Measurements from ENCODE around the gene CCSER1. TPM values are rescaled to one million over a fixed set of nuclear protein-coding genes. Genes with fewer than 3 reads are reported as not detected.
"Not testable (repeated sequence)": the region's sequence is repeated elsewhere in the genome, so short reads cannot be mapped to it uniquely, and the experiment has no call there.

Gene CCSER1
- total RNA-seq, 1 donor from 2014 or later = 15.7 TPM

- DNase-seq = no peak
- no peak overlapping the region for H3K27ac Mint-ChIP-seq (ENCODE audit: unreplicated experiment)
- TF ChIP-seq CTCF (IDR thresholded peaks at IDR 0.05; ENCODE audit: partially characterized antibody, unreplicated experiment) = no peak
- no peaks in the 10 kb centered on the region for H3K4me1 Mint-ChIP-seq (ENCODE audit: low read depth, unreplicated experiment)
- no peaks in the 10 kb centered on the region for H3K27me3 Mint-ChIP-seq (ENCODE audit: unreplicated experiment)
- H3K4me3 Mint-ChIP-seq (ENCODE audit: unreplicated experiment) = no peak overlapping the region
- H3K36me3 Mint-ChIP-seq (ENCODE audit: unreplicated experiment) = no peaks in the 10 kb centered on the region
- peaks cover 2% of the 10 kb centered on the region for H3K9me3 Mint-ChIP-seq (ENCODE audit: unreplicated experiment)
These were observed 1213.6 kb downstream of the CCSER1 start for GRCh38 chr4:91340822-91341221.

GRCh38 chr4:91345632-91346031 is 1218.4 kb downstream of the CCSER1 start:
- no peak overlapping the region for H3K27ac Mint-ChIP-seq (ENCODE audit: unreplicated experiment)
- no peak overlapping the region for H3K4me3 Mint-ChIP-seq (ENCODE audit: unreplicated experiment)
- no peaks in the 10 kb centered on the region for H3K4me1 Mint-ChIP-seq (ENCODE audit: low read depth, unreplicated experiment)
- H3K27me3 Mint-ChIP-seq (ENCODE audit: unreplicated experiment) = no peaks in the 10 kb centered on the region
- H3K36me3 Mint-ChIP-seq (ENCODE audit: unreplicated experiment) = no peaks in the 10 kb centered on the region
- TF ChIP-seq CTCF (IDR thresholded peaks at IDR 0.05; ENCODE audit: partially characterized antibody, unreplicated experiment) = no peak
- H3K9me3 Mint-ChIP-seq (ENCODE audit: unreplicated experiment) = no peaks in the 10 kb centered on the region
- no peak for DNase-seq

- not testable (repeated sequence) for H3K27me3 Mint-ChIP-seq (ENCODE audit: unreplicated experiment); DNase-seq; H3K4me3 Mint-ChIP-seq (ENCODE audit: unreplicated experiment); H3K4me1 Mint-ChIP-seq (ENCODE audit: low read depth, unreplicated experiment); H3K27ac Mint-ChIP-seq (ENCODE audit: unreplicated experiment); H3K36me3 Mint-ChIP-seq (ENCODE audit: unreplicated experiment); H3K9me3 Mint-ChIP-seq (ENCODE audit: unreplicated experiment)
These were observed 1229.3 kb downstream of the CCSER1 start for GRCh38 chr4:91356496-91356895.

GRCh38 chr4:91358016-91358415 is 1230.8 kb downstream of the CCSER1 start:
- H3K27me3 Mint-ChIP-seq (ENCODE audit: unreplicated experiment); H3K4me3 Mint-ChIP-seq (ENCODE audit: unreplicated experiment); H3K9me3 Mint-ChIP-seq (ENCODE audit: unreplicated experiment); DNase-seq; H3K27ac Mint-ChIP-seq (ENCODE audit: unreplicated experiment); H3K36me3 Mint-ChIP-seq (ENCODE audit: unreplicated experiment); H3K4me1 Mint-ChIP-seq (ENCODE audit: low read depth, unreplicated experiment): not testable (repeated sequence)

GRCh38 chr4:91358621-91359020 is 1231.4 kb downstream of the CCSER1 start:
- H3K4me3 Mint-ChIP-seq (ENCODE audit: unreplicated experiment); H3K36me3 Mint-ChIP-seq (ENCODE audit: unreplicated experiment); H3K9me3 Mint-ChIP-seq (ENCODE audit: unreplicated experiment); H3K4me1 Mint-ChIP-seq (ENCODE audit: low read depth, unreplicated experiment); DNase-seq; H3K27ac Mint-ChIP-seq (ENCODE audit: unreplicated experiment); H3K27me3 Mint-ChIP-seq (ENCODE audit: unreplicated experiment): not testable (repeated sequence)

- Mint-ChIP-seq H3K36me3 (ENCODE audit: unreplicated experiment) (no peaks in the 10 kb centered on the region), H3K27ac (ENCODE audit: unreplicated experiment) (no peak overlapping the region), H3K9me3 (ENCODE audit: unreplicated experiment) (peaks cover 2% of the 10 kb centered on the region), H3K4me3 (ENCODE audit: unreplicated experiment) (no peak overlapping the region), H3K4me1 (ENCODE audit: low read depth, unreplicated experiment) (peaks cover 5% of the 10 kb centered on the region), H3K27me3 (ENCODE audit: unreplicated experiment) (no peaks in the 10 kb centered on the region)
- DNase-seq = no peak
- no peak for TF ChIP-seq CTCF (IDR thresholded peaks at IDR 0.05; ENCODE audit: partially characterized antibody, unreplicated experiment)
These were observed 1232.1 kb downstream of the CCSER1 start for GRCh38 chr4:91359041-91360031.
